Measurements from ENCODE around the gene CD63.

DNA sequence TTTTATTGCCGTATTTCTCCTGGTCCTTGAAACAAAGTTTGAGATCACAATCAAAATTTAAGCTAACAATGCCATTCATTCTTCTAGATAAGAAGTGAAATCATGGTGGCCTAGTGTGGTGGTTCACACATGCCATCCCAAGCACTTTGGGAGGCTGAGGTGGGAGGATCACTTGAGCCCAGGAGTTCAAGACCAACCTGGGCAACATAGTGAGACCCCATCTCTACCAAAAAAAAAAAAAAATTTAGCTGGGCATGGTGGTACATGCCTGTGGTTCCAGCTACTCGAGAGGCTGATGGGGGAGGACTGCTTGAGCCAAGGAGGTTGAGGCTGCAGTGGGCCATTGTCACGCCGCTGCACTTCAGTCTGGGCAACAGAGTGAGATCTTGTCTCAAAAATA, 38.3 kb upstream of the CD63 start:
- TF ChIP-seq POLR2A (IDR thresholded peaks at IDR 0.05; ENCODE audit: low read depth, low read length) (no peak), TAF1 (IDR thresholded peaks at IDR 0.05; ENCODE audit: borderline replicate concordance, low read depth, low read length) (no peak)
